ENCODE results near the gene SPDYE3.
"Not testable (repeated sequence)": the region's sequence is repeated elsewhere in the genome, so short reads cannot be mapped to it uniquely, and the experiment has no call there.

SPDYE3 gene, protein sequence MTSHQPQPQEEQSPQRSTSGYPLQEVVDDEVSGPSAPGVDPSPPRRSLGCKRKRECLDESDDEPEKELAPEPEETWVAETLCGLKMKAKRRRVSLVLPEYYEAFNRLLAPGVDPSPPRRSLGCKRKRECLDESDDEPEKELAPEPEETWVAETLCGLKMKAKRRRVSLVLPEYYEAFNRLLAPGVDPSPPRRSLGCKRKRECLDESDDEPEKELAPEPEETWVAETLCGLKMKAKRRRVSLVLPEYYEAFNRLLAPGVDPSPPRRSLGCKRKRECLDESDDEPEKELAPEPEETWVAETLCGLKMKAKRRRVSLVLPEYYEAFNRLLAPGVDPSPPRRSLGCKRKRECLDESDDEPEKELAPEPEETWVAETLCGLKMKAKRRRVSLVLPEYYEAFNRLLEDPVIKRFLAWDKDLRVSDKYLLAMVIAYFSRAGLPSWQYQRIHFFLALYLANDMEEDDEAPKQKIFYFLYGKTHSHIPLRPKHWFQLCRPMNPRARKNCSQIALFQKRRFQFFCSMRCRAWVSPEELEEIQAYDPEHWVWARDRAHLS

DNA sequence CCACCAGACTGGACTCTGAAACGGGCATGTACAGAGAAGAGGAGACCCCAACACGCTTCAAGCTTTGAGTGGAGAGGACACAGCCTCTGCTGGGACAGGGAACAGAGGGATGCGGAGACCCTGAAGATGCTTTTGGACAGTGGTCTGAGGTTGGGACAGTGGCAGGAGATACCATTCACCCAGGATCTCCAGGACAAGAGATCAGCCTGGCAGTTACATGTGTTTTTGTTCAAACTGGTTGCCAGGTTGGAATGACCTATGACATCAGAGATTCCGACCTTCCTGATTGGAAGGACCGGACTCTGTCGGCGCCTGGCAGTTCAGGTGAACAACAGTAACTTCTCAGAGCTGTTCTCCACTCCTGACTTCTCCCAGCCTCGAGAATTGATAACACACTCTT, at the start of gene SPDYE3:
SPDYE3 (plus strand) TSS at position 301 of the 400 bp plus-strand sequence. CDS start 184 bp downstream, outside the sequence.
- not testable (repeated sequence) for DNase-seq (ENCODE audit: low read depth in 2 of 2)

DNA sequence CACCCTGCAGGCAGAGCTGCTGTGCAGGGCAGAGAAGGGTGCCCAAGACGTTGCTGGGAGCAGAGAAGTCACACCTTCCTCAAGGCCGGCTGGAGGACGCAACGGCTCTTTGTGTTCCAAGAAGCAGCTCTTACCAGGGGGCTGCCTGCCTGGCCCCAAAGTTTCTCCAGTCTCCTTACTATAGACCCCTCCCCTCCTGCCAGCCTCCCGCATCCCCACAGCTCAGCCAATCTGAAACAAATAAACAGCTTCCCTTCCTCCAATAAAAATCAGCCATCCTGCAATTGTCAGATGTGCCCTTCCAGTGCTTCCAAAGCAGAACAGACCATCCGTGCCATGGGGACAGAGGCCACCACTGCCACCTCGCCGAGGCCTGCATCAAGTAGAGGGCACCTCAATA, 47.5 kb upstream of the SPDYE3 start:
- not testable (repeated sequence) for DNase-seq (ENCODE audit: low read depth in 2 of 2)

DNA sequence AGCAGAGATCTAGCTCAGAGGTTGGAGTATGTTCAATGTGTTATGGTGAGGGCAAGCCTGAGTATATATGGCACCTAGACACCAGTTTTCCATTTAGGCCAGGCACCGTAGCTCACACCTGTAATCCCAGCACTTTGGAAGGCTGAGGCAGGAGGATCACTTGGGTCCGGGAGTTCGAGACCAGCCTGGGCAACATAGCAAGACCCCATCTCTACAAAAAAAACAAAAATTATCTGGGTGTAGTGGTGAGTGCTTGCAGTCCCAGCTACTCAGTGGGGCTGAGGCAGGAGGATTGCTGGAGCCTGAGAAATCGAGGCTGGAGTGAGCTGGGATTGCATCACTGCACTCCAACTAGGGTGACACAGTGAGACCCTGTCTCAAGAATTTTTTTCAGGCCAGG, 44.6 kb upstream of the SPDYE3 start:
- DNase-seq (ENCODE audit: low read depth in 2 of 2): not testable (repeated sequence)

DNA sequence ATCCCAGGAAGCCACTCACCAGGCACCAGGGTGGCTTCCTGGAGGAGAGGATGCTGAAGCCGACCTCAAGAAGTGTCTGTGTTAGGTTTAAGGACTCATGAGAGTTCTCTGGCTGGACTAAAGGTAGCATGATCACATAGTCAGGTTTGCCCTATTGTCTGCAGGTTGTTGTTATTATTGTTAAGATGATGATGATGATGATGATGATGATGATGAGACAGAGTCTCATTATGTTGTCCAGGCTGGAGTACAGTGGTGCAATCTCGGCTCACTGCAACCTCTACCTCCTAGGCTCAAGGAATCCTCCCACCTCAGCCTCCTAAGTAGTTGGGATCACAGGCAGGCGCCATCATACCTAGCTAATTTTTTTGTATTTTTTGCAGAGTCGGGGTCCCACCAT, 43.3 kb upstream of the SPDYE3 start:
- not testable (repeated sequence) for DNase-seq (ENCODE audit: low read depth in 2 of 2)

DNA sequence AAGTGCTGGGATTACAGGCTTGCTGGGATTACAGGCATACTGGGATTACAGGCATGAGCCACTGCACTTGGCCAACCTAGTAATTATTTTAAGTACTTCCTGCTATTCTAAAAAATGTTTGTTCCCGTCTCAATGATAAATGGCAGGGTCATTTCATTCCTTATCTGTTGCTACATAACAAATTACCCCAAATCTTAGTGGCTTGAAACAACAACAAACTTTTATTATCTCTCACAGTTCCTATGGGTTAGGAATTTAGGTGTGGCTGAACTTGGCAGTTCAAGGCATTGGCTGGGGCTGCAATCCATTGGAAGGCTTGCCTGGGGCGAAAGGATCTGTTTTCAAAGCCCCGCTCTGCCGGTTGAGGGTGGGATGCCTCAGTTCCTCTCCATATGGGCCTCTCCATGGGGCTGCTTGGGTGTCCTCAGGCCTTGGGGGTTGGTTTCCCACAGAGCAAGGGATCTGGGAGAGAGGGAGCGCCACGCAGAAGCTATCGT, 42.8 kb upstream of the SPDYE3 start:
- not testable (repeated sequence) for DNase-seq (ENCODE audit: low read depth in 2 of 2)

DNA sequence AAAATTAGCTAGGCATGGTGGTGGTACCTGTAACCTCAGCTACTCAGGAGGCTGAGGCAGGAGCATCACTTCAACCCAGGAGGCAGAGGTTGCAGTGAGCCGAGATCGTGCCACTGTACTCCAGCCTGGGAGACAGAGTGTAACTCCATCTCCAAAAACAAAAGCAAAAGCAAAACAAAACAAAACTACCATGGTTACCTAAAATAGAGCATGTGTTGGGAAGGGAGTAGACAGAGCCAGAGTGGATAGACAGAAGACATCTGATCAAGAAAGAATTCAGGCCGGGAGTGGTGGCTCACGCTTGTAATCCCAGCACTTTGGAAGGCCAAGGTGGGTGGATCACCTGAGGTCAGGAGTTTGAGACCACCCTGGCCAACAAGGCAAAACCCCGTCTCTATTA, 41.7 kb upstream of the SPDYE3 start:
- DNase-seq (ENCODE audit: low read depth in 2 of 2): not testable (repeated sequence)

DNA sequence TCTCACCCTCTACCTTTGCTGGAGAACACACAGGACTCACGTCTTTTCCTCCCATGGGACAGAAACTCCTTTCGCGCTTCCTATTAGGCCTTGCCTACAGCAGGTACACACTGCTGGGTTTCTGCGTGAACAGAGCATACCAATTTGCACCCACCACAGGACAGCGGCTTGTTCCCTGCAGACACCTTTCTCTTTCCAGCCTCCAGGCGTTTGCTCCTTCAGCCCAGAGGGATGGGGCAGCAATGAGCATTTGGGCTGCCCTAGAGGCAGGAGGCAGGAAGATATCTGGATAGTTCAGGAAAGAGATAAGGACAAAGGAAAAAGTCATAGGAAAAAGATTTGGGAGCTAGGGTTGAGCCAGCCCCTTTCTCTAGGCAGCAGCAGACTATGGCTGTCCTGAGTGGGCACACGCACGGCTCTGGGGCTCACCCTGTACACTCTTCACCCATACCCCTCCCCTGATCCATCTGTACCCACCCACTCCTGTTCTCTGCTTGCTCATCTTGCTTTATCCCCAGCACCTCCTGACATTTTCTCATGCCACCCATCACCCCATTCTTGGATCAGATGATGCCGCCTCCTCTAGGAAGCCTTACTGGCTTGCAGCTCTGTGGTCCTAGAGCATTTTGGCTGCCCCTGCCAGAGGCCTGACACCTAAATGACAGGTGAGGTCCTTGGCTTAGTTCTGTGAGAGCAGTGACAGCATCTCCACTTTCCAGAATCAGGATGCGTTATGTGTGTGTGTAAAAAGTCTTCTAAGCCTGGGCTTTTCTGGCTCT, 40.7 kb upstream of the SPDYE3 start:
- no peak for DNase-seq (ENCODE audit: low read depth in 2 of 2)

DNA sequence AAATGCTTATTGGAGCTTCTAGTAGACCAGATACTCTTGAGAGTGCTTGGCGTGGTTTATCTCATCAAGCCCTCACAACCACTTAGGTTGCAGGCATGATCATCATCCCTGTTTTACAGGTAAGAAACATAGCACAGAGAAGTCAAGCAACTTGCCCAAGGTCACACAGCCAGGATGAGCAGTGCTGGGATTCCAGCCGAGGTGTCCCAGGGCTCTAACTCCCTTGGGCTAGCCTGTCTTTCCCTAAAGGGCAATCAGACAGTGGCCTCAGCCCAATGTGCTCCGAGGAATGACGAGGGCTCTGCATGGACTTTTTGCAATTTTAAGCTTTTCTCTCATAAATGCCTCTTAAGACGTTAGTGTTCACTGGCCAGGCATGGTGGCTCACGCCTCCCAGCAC, 39.9 kb upstream of the SPDYE3 start:
- DNase-seq (ENCODE audit: low read depth in 2 of 2): no peak

DNA sequence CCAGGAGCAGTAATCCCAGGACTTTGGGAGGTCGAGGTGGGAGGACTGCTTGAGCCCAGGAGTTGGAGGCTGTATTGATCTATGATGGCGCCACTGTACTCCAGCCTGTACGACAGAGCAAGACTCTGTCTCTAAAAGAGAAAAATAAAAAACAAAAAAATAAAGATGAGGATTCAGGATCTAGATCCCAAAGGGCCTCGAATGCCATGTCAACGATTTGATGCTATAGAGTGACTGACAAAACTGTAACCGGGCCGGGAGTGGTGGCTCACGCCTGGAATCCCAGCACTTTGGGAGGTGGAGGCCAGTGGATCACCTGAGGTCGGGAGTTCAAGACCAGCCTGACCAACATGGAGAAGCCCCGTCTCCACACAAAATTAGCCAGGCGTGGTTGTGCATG, 38.6 kb upstream of the SPDYE3 start:
- not testable (repeated sequence) for DNase-seq (ENCODE audit: low read depth in 2 of 2)

DNA sequence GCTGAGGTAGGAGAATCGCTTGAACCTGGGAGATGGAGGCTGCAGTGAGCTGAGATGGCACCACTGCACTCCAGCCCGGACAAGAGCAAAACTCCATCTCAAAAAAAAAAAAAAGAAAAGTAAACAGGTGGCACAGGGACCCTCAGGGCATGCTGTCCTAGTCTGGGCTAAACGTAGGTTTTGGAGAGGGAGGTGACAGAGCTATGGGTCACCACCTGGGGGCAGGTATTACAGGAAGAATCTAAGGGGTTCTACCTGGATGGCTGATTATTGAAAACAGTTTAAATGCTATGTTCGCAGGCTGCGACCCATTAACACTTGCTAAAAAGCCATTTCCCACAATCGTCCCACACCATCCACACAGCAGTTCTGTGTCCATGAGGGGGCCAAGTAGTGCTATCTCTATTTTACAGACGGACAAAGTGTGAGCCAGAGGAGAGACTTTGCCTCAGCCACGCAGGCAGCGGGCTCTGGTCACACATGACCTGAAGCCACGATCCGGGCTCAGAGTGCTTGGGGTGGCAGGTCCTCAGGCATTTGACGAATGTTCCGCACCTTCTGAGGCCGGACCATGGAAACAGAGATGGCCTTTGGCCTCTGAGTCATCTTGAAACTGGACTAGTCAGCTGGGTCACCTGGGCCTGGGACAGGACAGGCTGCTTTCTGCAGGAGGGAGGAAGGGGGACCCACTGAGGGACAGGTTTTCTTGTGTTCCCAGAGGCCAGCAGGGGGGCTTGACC, 38.0 kb upstream of the SPDYE3 start:
- not testable (repeated sequence) for DNase-seq (ENCODE audit: low read depth in 2 of 2)

DNA sequence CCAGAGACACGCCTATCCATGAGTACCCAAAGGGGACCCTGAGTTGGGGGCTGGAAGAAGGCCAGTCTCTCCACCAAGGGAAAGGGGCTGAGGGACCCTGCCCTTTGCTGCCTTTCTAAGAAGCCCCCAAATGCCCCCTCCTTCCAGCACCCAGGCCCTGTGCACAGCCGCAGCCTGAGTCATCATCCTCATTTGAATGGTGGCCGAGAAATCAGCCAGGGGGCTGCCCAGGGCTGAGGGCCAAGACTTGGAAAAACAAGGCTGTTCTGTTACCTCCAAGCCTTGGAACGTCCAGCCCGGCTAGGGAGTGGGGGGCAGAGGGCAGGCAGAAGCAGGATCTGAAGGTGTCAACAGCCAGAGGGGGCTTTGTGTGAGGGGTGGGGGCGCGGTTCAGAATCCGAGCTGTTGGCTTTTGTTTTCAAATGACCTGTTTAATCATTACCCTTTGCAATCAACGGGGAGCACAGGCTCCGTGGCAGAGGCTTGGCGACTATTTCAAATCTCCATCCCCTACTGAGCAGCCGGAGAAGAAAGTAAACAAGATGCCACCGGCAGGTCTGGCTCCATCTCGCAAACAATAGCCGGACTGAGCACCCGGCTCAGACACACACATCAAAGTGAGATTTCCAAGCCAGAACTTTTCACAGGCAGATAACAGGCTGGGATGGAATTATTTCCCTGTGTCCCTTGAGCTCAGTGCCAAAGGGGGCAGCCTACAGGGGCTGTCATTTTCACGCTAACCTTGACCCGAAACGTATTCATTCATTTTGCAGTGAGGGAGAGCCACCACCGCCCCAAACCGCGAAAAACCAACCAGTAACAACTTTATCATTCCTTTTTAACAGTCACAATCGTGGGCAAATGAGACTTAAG, 37.2 kb upstream of the SPDYE3 start:
- not testable (repeated sequence) for DNase-seq (ENCODE audit: low read depth in 2 of 2)

DNA sequence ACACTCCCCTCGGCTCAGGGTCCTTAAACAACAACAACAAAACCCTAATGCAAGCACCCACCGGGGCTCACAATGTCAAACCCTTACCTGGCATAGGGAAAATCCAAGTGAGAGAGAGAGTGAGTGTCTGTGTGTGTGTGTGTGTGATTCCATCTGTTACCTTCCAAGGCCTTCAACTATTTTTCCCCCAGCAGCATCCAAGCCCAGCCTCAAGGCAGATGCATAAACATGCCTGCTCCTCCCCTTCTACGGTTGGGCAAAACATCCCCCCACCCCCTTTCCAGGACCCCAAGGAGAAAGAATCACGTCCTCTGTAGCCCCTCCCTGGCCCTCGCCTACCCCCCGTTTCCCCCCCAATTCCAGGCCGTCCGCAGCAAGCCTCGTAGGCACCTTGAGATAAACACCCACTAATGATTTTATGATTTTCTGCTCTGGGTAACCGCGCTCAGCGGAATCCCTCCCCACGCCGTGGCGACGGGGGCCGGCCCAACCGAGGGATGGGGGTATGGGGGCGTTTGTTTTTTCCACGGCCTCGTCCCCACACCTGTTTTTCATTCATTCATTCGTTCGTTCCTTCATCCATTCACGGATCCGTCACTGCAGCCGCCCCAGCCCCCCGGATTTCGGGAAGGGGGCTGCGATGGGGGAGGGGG, 36.4 kb upstream of the SPDYE3 start:
- not testable (repeated sequence) for DNase-seq (ENCODE audit: low read depth in 2 of 2)

DNA sequence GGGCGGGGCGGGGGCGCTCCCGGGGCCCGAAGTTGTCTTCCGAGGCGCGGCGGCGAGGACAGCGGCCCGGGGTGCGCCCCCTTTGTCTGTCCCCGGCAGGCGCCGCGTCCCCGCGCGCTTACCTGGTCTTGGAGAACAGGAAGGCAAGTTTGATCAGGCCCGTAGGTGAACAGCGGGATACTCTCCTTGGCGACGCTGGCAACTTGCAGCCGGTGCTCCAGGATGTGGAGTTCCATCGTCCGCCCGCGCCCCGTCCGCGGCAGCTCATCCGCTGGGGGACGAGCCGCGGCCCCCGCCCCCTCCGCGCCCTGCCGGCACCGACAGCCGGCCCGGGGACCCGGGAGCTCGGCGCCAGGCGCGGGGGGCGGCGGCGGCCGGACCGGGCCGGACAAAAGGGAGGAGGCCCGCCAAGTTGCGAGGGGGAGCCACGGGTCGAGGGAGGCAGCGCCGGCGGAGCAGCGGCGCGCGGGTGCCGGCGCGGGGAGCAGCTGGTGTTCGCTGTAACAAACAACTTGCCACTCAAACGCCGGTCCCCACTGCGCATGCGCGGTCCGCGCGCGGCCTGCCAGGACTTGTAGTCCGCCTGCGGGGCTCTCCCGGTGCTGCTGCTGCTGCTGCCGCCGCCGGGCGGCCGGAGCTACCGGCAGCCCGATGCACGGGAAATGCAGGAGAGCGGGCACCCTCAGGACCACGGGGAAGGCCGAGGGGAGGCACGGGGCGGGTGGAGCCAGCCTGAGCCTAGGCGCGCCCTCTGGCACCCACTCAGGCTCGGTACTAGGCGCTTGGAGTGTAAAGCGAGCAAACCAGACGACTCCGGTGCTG, 35.6 kb upstream of the SPDYE3 start:
- peak; percentile 71 to 74 for DNase-seq (ENCODE audit: low read depth in 2 of 2)

DNA sequence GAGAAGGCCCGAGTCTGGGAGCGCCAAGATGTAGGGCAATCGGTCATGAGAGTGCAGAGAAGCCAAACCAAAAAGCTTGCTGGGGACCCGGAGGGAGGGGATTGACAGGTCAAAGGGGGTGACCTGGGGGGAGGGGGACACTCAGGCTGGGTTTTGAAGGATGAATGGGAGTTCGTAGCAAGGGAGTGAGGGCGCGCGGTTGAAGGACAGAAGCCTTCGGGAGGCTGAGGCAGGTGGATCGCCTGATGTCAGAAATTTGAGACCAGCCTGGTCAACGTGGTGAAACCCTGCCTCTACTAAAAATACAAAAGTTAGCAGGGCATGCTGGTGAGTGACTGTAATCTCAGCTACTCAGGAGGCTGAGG, 35.0 kb upstream of the SPDYE3 start:
- not testable (repeated sequence) for DNase-seq (ENCODE audit: low read depth in 2 of 2)

DNA sequence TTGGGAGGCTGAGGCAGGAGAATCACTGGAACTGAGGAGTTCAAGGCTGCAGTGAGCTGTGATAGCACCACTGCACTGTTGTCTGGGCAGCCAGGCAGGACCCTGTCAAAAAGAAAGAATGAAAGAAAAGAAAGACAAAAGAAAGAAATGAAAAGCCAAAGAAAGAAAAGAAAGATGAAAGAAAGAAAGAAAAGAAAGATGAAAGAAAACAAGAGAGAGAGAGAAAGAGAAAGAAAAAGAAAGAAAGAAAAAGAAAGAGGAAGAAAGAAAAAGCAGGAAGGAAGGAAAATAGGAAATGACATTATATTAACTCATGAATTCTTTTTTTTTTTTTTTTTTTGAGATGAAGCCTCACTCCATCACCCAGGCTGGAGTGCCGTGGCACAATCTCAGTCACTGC, 32.4 kb upstream of the SPDYE3 start:
- no peak for DNase-seq (ENCODE audit: low read depth in 2 of 2)

DNA sequence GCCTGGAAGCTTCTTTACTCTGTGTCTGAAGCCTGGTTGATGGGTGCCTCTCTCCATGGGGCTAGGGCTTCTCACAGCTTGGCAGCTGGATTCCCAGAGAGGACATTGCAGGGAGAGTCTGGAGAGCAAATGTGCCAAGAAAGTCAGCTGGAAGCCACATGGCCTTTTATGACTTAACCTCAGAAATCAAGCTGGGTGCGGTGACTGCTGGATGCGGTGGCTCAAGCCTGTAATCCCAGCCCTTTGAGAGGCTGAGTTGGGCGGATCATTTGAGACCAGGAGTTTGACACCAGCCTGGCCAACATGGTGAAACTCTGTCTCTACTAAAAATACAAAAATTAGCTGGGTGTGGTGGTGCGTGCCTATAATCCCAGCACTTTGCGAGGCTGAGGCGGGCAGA, 31.4 kb upstream of the SPDYE3 start:
- DNase-seq (ENCODE audit: low read depth in 2 of 2): not testable (repeated sequence)

DNA sequence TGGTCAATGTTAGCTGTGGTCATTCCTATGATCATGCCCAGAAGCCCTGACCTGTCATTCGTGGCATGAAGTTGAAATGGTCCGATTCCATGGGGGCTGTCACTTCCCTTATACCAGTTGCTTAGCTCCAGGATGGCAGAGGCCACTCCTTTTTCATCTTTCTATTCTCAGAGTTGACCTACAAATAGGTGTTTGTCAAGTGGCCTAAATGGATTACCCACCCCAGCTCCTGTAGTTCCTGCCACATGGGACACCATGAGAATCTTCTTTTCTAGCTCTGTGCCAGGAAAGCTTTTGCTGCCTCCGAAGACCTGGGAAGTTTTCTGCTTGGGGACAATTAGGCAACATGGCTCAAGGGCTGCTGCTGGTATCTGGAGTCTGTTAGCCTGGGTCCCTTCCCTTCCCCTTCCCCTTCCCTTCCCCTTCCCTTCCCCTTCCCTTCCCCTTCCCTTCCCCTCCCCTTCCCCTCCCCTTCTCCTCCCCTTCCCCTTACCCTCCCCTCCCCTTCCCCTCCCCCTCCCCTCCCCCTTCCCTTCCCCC, 25.4 kb upstream of the SPDYE3 start:
- not testable (repeated sequence) for DNase-seq (ENCODE audit: low read depth in 2 of 2)

DNA sequence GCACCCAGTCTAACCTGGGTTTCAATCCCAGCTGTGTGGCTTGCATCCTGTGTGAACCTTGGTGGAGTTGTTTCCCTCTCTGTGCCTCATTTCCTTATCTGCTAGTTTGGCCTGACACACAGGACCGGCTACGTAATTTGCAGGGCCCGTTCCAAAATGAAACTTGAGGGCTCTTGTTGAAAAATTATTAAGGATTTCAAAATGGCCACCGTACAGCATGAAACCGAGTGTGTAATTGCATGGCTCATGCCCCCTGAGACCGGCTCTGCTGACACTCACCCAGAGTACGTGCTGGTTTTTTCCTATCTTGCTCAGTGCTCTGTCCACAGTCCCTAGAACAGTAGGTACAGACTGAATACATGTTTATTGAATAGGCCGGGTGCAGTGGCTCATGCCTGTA, 24.4 kb upstream of the SPDYE3 start:
- not testable (repeated sequence) for DNase-seq (ENCODE audit: low read depth in 2 of 2)

Data from fibroblast of skin of left biceps (primary cell).